Nephron (organoid): ENCODE results near the gene TRIO.

Source experiments
- H3K27ac Mint-ChIP-seq, 3 experiments: 2 replicates each; pipeline ENCODE4 v1.8.0; 2020; ENCODE audit warnings: mixed read lengths in 3 of 3, mild to moderate bottlenecking in 2 of 3, moderate library complexity in 1 of 3
- H3K27me3 Mint-ChIP-seq: 2 replicates; pipeline ENCODE4 v1.8.0; 2021; ENCODE audit warnings: low read depth, mild to moderate bottlenecking, moderate library complexity, mixed read lengths
- H3K36me3 Mint-ChIP-seq: 2 replicates; pipeline ENCODE4 v1.8.0; 2020; ENCODE audit warnings: low read depth, mixed read lengths
- H3K4me1 Mint-ChIP-seq: 2 replicates; pipeline ENCODE4 v1.8.0; 2020; ENCODE audit warnings: mixed read lengths
- H3K4me3 Mint-ChIP-seq, 3 experiments: 2 replicates each; pipeline ENCODE4 v1.8.0; 2020; ENCODE audit warnings: mild to moderate bottlenecking in 3 of 3, mixed read lengths in 3 of 3, moderate library complexity in 2 of 3
- H3K9me3 Mint-ChIP-seq: 2 replicates; pipeline ENCODE4 v1.8.0; 2020; ENCODE audit warnings: mixed read lengths
- TF ChIP-seq, protein P1 (sequence below), 3 experiments: fragments of 200-600 bp; sonication (generic); IDR thresholded peaks; one replicate each; pipeline ENCODE4 v1.5.0; 2021; ENCODE audit warnings: antibody characterized with exemption in 3 of 3; ENCODE audit not compliant: unreplicated experiment in 3 of 3

The TRIO gene

DNA sequence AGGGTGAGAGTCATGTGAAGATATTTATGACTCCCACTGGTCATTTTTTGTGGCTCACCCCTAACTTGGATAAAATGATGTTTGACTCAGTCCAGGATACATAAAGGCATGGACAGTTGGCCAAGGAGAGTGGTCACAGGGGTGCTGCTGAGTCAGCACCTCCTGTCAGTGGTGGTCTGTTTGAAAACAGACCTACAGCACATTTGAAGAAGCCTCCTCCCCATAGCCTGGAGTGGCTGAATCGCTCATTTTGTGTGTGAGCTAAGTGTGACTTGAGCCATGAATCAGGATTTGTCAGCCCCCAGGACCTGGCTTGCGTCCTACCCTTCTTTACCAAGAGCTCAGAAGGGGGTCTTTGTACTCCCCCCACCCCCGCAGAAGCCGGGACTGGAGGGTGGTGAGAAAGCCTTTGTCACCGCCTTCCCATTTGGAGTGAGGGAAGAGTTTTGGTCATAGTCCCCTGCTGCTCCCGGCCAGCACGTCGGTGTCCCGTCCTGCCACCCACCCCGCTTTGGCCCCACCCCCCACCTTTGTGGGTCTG is 35.6 kb downstream of the TRIO start:
- H3K27ac Mint-ChIP-seq: peak overlapping the region in 1 of 3 experiments; percentile 12
- TF ChIP-seq, protein P1, sequence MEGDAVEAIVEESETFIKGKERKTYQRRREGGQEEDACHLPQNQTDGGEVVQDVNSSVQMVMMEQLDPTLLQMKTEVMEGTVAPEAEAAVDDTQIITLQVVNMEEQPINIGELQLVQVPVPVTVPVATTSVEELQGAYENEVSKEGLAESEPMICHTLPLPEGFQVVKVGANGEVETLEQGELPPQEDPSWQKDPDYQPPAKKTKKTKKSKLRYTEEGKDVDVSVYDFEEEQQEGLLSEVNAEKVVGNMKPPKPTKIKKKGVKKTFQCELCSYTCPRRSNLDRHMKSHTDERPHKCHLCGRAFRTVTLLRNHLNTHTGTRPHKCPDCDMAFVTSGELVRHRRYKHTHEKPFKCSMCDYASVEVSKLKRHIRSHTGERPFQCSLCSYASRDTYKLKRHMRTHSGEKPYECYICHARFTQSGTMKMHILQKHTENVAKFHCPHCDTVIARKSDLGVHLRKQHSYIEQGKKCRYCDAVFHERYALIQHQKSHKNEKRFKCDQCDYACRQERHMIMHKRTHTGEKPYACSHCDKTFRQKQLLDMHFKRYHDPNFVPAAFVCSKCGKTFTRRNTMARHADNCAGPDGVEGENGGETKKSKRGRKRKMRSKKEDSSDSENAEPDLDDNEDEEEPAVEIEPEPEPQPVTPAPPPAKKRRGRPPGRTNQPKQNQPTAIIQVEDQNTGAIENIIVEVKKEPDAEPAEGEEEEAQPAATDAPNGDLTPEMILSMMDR (IDR thresholded peaks at IDR 0.05; ENCODE audit: unreplicated experiment in 3 of 3): no peak
- H3K36me3 Mint-ChIP-seq: no peaks in the 10 kb centered on the region
- H3K4me1 Mint-ChIP-seq: peaks cover 61% of the 10 kb centered on the region
- H3K27me3 Mint-ChIP-seq: no peaks in the 10 kb centered on the region
- no peak overlapping the region for H3K4me3 Mint-ChIP-seq
- no peaks in the 10 kb centered on the region for H3K9me3 Mint-ChIP-seq

DNA sequence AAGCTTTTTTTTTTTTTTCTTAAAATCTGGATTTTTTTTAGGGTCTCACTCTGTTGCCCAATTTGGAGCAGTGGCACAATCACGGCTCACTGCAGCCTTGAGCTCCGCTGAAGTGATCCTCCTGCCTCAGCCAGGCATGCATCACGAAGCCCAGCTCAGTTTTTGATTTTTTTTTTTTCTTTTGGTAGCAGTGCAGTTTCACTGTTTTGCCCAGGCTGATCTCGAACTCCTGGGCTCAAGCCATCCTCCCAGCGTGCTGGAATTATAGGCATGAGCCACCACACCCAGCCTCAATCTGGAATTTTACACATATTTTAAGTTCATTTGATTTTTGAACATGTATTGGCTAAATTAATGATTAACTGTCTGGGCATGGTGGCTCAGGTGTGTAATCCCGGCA is 36.3 kb downstream of the TRIO start:
- Mint-ChIP-seq H3K27me3 (no peaks in the 10 kb centered on the region), H3K4me1 (peaks cover 61% of the 10 kb centered on the region), H3K4me3 (no peak overlapping the region), H3K36me3 (no peaks in the 10 kb centered on the region), H3K27ac (no peak overlapping the region), H3K9me3 (no peaks in the 10 kb centered on the region)
- TF ChIP-seq, protein P1 (IDR thresholded peaks at IDR 0.05; ENCODE audit: unreplicated experiment in 3 of 3): no peak

DNA sequence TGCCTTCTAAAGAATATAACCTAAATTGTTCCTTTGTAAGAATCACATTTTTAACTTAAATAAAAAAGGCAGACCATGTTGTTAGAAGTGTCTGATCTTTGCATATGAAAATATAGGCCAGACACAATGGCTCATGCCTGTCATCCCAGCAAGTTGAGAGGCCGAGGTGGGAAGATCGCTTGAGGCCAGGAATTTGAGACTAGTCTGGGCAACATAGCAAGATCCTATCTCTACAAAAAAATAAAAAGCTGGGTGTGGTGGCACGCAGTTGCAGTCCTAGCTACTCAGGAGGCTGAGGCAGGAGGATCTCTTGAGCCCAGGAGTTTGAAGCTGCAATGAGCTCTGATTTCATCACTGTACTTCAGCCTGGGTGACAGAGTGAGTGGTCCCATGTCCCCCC is 37.3 kb downstream of the TRIO start:
- no peak overlapping the region for H3K4me3 Mint-ChIP-seq
- H3K9me3 Mint-ChIP-seq: no peaks in the 10 kb centered on the region
- H3K27me3 Mint-ChIP-seq: no peaks in the 10 kb centered on the region
- H3K4me1 Mint-ChIP-seq: peaks cover 64% of the 10 kb centered on the region
- no peaks in the 10 kb centered on the region for H3K36me3 Mint-ChIP-seq
- H3K27ac Mint-ChIP-seq: no peak overlapping the region
- TF ChIP-seq, protein P1 (IDR thresholded peaks at IDR 0.05; ENCODE audit: unreplicated experiment in 3 of 3): no peak

DNA sequence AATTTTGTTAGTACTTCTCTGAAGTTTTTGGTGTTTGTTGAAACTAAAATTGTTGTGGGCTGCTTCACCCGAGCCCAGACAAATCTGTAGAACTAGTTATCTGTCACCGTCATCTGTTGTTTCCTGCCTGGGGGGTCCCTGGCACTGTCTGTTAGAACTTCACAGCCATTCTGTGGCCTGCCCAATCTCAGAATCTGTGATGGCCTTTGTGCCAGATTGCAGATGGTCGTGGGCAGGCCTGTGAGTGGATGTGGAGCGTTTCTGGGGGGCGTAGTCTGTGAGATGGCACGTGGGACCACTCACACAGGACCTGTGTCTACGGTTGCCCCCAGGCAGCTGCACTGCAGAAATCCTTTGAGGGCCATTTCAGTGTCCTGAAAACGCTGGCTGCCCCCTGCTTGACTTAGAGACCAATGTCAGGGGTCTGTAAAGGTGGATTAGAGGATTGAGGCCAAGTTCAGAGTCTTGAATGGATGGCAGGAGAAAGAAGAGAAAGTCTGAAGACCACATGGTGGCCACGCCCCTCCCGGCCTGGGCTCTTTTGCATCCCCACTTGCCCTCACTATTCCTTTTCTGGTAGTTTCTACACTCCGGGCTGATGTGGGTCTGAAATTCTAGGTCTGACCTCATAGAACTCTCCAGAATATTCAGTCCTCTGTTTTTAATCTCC is 38.3 kb downstream of the TRIO start:
- no peaks in the 10 kb centered on the region for H3K36me3 Mint-ChIP-seq
- no peaks in the 10 kb centered on the region for H3K27me3 Mint-ChIP-seq
- H3K27ac Mint-ChIP-seq: no peak overlapping the region
- TF ChIP-seq, protein P1 (IDR thresholded peaks at IDR 0.05; ENCODE audit: unreplicated experiment in 3 of 3): no peak
- no peak overlapping the region for H3K4me3 Mint-ChIP-seq
- peaks cover 70% of the 10 kb centered on the region for H3K4me1 Mint-ChIP-seq
- H3K9me3 Mint-ChIP-seq: no peaks in the 10 kb centered on the region

DNA sequence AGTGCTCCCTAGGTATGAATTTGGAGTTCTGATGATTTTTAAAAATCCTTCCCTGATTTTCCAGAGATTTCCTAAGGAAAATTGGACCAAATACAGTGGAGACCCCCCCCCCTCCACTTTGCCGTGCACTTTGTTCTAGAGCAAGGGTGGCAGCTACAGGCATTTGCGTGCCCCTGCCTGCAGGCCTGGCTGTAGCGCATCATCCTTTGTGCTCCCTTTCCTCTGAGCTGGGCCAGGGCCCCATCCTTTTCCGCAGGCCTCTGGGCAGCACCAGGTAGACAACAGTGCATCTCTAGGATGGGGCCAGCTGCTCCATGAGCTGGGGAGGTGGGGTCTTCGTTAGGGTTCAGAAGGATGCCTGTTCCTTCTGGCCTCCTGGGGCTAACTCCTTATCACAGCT is 39.6 kb downstream of the TRIO start:
- H3K36me3 Mint-ChIP-seq: no peaks in the 10 kb centered on the region
- TF ChIP-seq, protein P1 (IDR thresholded peaks at IDR 0.05; ENCODE audit: unreplicated experiment in 3 of 3): no peak
- H3K9me3 Mint-ChIP-seq: no peaks in the 10 kb centered on the region
- H3K27me3 Mint-ChIP-seq: no peaks in the 10 kb centered on the region
- H3K4me1 Mint-ChIP-seq: peaks cover 76% of the 10 kb centered on the region
- H3K27ac Mint-ChIP-seq: no peak overlapping the region
- H3K4me3 Mint-ChIP-seq: no peak overlapping the region
